ENCODE measurements around the gene CTSE. TPM values are rescaled to one million over a fixed set of nuclear protein-coding genes. Genes with fewer than 3 reads are reported as not detected.

The CTSE gene
- total and polyA plus RNA-seq, 2 donors (not counting 1 experiment from before 2014, with no cell fraction given): not detected

DNA sequence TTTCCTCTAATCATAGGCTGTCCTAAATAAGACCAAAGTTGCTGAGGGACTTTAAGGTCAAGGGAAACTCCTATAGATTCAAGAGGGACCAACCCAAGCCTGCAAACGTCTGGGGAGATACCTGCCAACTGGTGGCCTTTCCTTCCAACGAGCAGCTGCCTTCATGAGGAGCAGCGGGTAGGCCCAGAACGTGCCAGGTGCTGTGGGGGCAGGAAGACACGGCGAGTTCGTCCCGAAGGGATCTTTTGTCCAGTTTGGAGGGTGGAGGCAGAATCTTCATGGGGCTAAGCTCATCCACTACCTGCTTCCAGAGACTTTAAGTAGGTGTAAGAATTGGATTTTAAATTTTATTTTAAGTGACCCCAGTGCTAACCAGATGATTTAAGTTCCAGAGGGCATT is 54.5 kb downstream of the CTSE start:
- DNase-seq (no peak), ATAC-seq (ENCODE audit: low read depth) (no peak)
- Histone ChIP-seq H3K4me1 (ENCODE audit: control insufficient read depth in 2 of 2, insufficient read depth in 2 of 2, low read length in 2 of 2) (no peaks in the 10 kb centered on the region), H3K4me2 (replicated peaks; ENCODE audit: low read depth, low read length, poor library complexity, severe bottlenecking) (no peak overlapping the region), H3K27ac (ENCODE audit: low read length in 2 of 2) (no peak overlapping the region), H2AFZ (ENCODE audit: insufficient read depth, low read depth, low read length, poor library complexity, severe bottlenecking) (no peak overlapping the region), H3K4me3 (ENCODE audit: control extremely low read depth in 1 of 5, extremely low read depth in 1 of 5, insufficient read depth in 1 of 5, low read depth in 2 of 5, low read length in 4 of 5) (no peak overlapping the region), H3K36me3 (replicated peaks in 1 of 2; ENCODE audit: control extremely low read depth in 1 of 2, control insufficient read depth in 1 of 2, extremely low read depth in 1 of 2, insufficient read depth in 2 of 2, low read length in 1 of 2) (no peaks in the 10 kb centered on the region), H3K79me2 (ENCODE audit: control insufficient read depth, insufficient read depth, low read length) (no peaks in the 10 kb centered on the region), H3K9ac (ENCODE audit: low read length) (no peak overlapping the region), H3K9me3 (ENCODE audit: control extremely low read depth in 1 of 3, control insufficient read depth in 2 of 3, insufficient read depth in 1 of 3, low read length in 2 of 3) (no peaks in the 10 kb centered on the region), H3K27me3 (replicated peaks in 1 of 4; ENCODE audit: control extremely low read depth in 1 of 4, control insufficient read depth in 3 of 4, insufficient read depth in 4 of 4, low read length in 3 of 4) (no peaks in the 10 kb centered on the region), H4K20me1 (ENCODE audit: control insufficient read depth, insufficient read depth, low read length, poor library complexity, severe bottlenecking) (no peaks in the 10 kb centered on the region)
- Mint-ChIP-seq H3K9me3 (ENCODE audit: insufficient read depth) (no peaks in the 10 kb centered on the region), H3K4me3 (no peak overlapping the region), H3K27me3 (no peaks in the 10 kb centered on the region), H3K4me1 (no peaks in the 10 kb centered on the region), H3K27ac (no peak overlapping the region)
- CTCF ChIA-PET: interaction anchor here (0.8 to 3.2 kb wide), 6 partner anchors 8 to 311 kb away, joined by 3 to 28 read pairs (median 4); no protein-coding TSS in a partner anchor
- 86% methylated on average over 8 of the region's 8 CpGs for WGBS (ENCODE audit: insufficient coverage)
- intact Hi-C loops (cut with micrococcal nuclease): no loop called here
- POLR2A ChIA-PET: no interaction called here
- no peak for TF ChIP-seq EZH2 (IDR thresholded peaks at IDR 0.05; ENCODE audit: borderline replicate concordance, insufficient read depth, low read depth, low read length, poor library complexity, severe bottlenecking)
- TF ChIP-seq, protein P1, sequence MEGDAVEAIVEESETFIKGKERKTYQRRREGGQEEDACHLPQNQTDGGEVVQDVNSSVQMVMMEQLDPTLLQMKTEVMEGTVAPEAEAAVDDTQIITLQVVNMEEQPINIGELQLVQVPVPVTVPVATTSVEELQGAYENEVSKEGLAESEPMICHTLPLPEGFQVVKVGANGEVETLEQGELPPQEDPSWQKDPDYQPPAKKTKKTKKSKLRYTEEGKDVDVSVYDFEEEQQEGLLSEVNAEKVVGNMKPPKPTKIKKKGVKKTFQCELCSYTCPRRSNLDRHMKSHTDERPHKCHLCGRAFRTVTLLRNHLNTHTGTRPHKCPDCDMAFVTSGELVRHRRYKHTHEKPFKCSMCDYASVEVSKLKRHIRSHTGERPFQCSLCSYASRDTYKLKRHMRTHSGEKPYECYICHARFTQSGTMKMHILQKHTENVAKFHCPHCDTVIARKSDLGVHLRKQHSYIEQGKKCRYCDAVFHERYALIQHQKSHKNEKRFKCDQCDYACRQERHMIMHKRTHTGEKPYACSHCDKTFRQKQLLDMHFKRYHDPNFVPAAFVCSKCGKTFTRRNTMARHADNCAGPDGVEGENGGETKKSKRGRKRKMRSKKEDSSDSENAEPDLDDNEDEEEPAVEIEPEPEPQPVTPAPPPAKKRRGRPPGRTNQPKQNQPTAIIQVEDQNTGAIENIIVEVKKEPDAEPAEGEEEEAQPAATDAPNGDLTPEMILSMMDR (IDR thresholded peaks at IDR 0.05): no peak

DNA sequence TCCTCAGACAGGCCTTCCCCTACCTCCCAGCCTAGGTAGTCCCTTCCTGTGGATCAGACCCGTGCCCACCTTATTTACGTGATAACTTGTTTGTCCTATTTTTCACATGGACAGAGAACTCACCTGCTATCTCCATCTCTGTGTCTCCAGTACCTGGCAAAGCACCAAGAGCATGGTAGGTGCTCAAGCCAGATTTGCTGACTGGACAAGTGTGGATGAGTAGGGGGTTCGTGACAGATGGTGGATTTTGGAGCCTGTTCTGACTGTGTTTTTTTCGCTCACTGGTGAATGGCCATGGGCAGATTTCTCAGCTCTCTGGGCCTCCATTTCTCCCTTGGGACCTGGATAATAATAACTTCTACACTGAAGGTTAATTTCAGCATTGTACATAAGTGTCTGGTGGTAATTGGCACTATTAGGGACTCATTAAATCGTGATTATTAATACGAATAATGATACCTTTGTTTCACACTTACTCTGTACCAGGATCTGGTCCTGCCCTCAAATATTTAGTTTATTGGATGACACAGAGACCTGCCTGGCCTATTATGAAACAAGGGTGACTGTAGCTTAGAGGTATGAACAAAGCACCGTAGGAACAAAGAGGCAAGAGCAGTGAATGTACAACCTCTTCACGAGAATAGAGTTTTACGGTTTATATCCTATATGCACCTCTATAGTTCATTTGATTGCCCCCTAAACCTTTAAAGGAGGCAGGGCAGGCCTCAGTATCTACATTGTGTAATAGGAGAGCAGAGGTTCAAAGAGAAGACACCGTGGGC is 56.0 kb downstream of the CTSE start:
- intact Hi-C loops (cut with micrococcal nuclease): no loop called here
- Histone ChIP-seq H3K36me3 (replicated peaks in 1 of 2; ENCODE audit: control extremely low read depth in 1 of 2, control insufficient read depth in 1 of 2, extremely low read depth in 1 of 2, insufficient read depth in 2 of 2, low read length in 1 of 2) (no peaks in the 10 kb centered on the region), H2AFZ (ENCODE audit: insufficient read depth, low read depth, low read length, poor library complexity, severe bottlenecking) (no peak overlapping the region), H4K20me1 (ENCODE audit: control insufficient read depth, insufficient read depth, low read length, poor library complexity, severe bottlenecking) (no peaks in the 10 kb centered on the region), H3K4me1 (ENCODE audit: control insufficient read depth in 2 of 2, insufficient read depth in 2 of 2, low read length in 2 of 2) (no peaks in the 10 kb centered on the region), H3K27me3 (replicated peaks in 1 of 4; ENCODE audit: control extremely low read depth in 1 of 4, control insufficient read depth in 3 of 4, insufficient read depth in 4 of 4, low read length in 3 of 4) (no peaks in the 10 kb centered on the region), H3K79me2 (ENCODE audit: control insufficient read depth, insufficient read depth, low read length) (no peaks in the 10 kb centered on the region), H3K27ac (ENCODE audit: low read length in 2 of 2) (no peak overlapping the region), H3K4me2 (replicated peaks; ENCODE audit: low read depth, low read length, poor library complexity, severe bottlenecking) (no peak overlapping the region), H3K9me3 (ENCODE audit: control extremely low read depth in 1 of 3, control insufficient read depth in 2 of 3, insufficient read depth in 1 of 3, low read length in 2 of 3) (no peaks in the 10 kb centered on the region), H3K9ac (ENCODE audit: low read length) (no peak overlapping the region), H3K4me3 (ENCODE audit: control extremely low read depth in 1 of 5, extremely low read depth in 1 of 5, insufficient read depth in 1 of 5, low read depth in 2 of 5, low read length in 4 of 5) (no peak overlapping the region)
- H3K4me1 Mint-ChIP-seq: no peaks in the 10 kb centered on the region
- H3K4me3 Mint-ChIP-seq: no peak overlapping the region
- 100% methylated on average over 3 of the region's 10 CpGs for WGBS (ENCODE audit: insufficient coverage)
- TF ChIP-seq, protein P1 (IDR thresholded peaks at IDR 0.05): no peak
- no peak for TF ChIP-seq EZH2 (IDR thresholded peaks at IDR 0.05; ENCODE audit: borderline replicate concordance, insufficient read depth, low read depth, low read length, poor library complexity, severe bottlenecking)
- H3K9me3 Mint-ChIP-seq (ENCODE audit: insufficient read depth): no peaks in the 10 kb centered on the region
- ATAC-seq (ENCODE audit: low read depth): no peak
- DNase-seq: no peak
- ChIA-PET CTCF (interaction anchor here (1.2 to 3.2 kb wide), 4 partner anchors 10 to 176 kb away, joined by 3 to 28 read pairs (median 4); no protein-coding TSS in a partner anchor), POLR2A (no interaction called here)
- H3K27me3 Mint-ChIP-seq: peaks cover 3% of the 10 kb centered on the region
- no peak overlapping the region for H3K27ac Mint-ChIP-seq

Measured in B cell (primary cell).